SK-N-SH (cell line): ENCODE measurements around the gene IL18R1.

Source experiments
- EP300 ChIP-seq, 2 experiments: IDR thresholded peaks; 2 replicates each; pipeline versions ENCODE4 v1.4.0 to v1.6.1; 2012; ENCODE audit warnings: borderline replicate concordance in 1 of 2, low read depth in 1 of 2, low read length in 1 of 2
- GATA2 ChIP-seq: sonication (generic); formaldehyde crosslinking; IDR thresholded peaks from 2 replicates; pipeline ENCODE4 v1.5.0; 2020; ENCODE audit warnings: mild to moderate bottlenecking, missing genetic modification reagents
- YY1 ChIP-seq: IDR thresholded peaks from 2 replicates; pipeline ENCODE4 v1.4.0; 2012; ENCODE audit warnings: low read depth, mild to moderate bottlenecking
- TF ChIP-seq, protein P1 (sequence below): IDR thresholded peaks from 2 replicates; pipeline ENCODE4 v1.4.0; 2012; ENCODE audit warnings: low read depth
- TF ChIP-seq, protein P2 (sequence below): IDR thresholded peaks from 2 replicates; pipeline ENCODE4 v1.6.1; 2012; ENCODE audit warnings: mild to moderate bottlenecking, low read depth, low read length, moderate library complexity
- TF ChIP-seq, protein P3 (sequence below): fragments of 200-600 bp; sonication (generic); IDR thresholded peaks from 2 replicates; pipeline ENCODE4 v1.6.1; 2017; ENCODE audit warnings: antibody characterized with exemption, mild to moderate bottlenecking, moderate library complexity
- TF ChIP-seq, protein P4 (sequence below): IDR thresholded peaks from 2 replicates; pipeline ENCODE4; 2012

DNA sequence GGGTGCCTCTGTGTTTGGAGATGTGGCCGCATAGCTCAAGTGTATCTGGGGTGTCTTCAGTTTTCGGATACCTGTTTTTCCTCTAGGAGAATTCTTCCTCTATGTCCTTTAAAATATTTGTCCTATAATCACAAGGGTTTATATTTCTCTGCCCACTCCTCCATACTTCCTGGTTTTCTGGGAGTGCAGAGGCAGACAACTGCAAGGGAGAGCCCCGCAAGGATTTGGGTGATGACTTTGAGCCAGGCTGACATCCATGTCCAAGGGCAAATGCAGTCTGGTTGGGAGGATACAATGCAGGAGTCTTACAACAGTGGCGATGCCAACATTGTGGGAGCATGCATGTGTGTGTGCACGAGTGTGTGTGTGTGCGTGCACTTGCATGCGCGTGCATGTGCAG is 42.1 kb upstream of the IL18R1 start:
- TF ChIP-seq, protein P1, sequence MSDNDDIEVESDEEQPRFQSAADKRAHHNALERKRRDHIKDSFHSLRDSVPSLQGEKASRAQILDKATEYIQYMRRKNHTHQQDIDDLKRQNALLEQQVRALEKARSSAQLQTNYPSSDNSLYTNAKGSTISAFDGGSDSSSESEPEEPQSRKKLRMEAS = no peak
- TF ChIP-seq, protein P2, sequence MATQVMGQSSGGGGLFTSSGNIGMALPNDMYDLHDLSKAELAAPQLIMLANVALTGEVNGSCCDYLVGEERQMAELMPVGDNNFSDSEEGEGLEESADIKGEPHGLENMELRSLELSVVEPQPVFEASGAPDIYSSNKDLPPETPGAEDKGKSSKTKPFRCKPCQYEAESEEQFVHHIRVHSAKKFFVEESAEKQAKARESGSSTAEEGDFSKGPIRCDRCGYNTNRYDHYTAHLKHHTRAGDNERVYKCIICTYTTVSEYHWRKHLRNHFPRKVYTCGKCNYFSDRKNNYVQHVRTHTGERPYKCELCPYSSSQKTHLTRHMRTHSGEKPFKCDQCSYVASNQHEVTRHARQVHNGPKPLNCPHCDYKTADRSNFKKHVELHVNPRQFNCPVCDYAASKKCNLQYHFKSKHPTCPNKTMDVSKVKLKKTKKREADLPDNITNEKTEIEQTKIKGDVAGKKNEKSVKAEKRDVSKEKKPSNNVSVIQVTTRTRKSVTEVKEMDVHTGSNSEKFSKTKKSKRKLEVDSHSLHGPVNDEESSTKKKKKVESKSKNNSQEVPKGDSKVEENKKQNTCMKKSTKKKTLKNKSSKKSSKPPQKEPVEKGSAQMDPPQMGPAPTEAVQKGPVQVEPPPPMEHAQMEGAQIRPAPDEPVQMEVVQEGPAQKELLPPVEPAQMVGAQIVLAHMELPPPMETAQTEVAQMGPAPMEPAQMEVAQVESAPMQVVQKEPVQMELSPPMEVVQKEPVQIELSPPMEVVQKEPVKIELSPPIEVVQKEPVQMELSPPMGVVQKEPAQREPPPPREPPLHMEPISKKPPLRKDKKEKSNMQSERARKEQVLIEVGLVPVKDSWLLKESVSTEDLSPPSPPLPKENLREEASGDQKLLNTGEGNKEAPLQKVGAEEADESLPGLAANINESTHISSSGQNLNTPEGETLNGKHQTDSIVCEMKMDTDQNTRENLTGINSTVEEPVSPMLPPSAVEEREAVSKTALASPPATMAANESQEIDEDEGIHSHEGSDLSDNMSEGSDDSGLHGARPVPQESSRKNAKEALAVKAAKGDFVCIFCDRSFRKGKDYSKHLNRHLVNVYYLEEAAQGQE = no peak
- TF ChIP-seq GATA2 (CRISPR knock-in tag) (no peak), YY1 (no peak), EP300 (IDR thresholded peaks at IDR 0.05; ENCODE audit: borderline replicate concordance in 1 of 2, low read depth in 1 of 2, low read length in 1 of 2) (no peak)
- TF ChIP-seq, protein P3, sequence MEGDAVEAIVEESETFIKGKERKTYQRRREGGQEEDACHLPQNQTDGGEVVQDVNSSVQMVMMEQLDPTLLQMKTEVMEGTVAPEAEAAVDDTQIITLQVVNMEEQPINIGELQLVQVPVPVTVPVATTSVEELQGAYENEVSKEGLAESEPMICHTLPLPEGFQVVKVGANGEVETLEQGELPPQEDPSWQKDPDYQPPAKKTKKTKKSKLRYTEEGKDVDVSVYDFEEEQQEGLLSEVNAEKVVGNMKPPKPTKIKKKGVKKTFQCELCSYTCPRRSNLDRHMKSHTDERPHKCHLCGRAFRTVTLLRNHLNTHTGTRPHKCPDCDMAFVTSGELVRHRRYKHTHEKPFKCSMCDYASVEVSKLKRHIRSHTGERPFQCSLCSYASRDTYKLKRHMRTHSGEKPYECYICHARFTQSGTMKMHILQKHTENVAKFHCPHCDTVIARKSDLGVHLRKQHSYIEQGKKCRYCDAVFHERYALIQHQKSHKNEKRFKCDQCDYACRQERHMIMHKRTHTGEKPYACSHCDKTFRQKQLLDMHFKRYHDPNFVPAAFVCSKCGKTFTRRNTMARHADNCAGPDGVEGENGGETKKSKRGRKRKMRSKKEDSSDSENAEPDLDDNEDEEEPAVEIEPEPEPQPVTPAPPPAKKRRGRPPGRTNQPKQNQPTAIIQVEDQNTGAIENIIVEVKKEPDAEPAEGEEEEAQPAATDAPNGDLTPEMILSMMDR = no peak
- TF ChIP-seq, protein P4, sequence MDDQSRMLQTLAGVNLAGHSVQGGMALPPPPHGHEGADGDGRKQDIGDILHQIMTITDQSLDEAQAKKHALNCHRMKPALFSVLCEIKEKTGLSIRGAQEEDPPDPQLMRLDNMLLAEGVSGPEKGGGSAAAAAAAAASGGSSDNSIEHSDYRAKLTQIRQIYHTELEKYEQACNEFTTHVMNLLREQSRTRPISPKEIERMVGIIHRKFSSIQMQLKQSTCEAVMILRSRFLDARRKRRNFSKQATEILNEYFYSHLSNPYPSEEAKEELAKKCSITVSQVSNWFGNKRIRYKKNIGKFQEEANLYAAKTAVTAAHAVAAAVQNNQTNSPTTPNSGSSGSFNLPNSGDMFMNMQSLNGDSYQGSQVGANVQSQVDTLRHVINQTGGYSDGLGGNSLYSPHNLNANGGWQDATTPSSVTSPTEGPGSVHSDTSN = no peak
